KMS-11 (cell line): ENCODE data around the gene LITAF.

ENCODE experiments used
- H2AFZ ChIP-seq: fragments of 200-600 bp; sonication (generic); 2 replicates; pipeline ENCODE4 v1.6.1; 2016; ENCODE audit warnings: antibody characterized with exemption, mixed run types, low read depth
- H3K27ac ChIP-seq: fragments of 200-600 bp; sonication (generic); 2 replicates; pipeline ENCODE4 v1.6.1; 2016; ENCODE audit warnings: mild to moderate bottlenecking, mixed run types
- H3K27me3 ChIP-seq: fragments of 200-600 bp; sonication (generic); 2 replicates; pipeline ENCODE4 v1.6.1; 2017; ENCODE audit warnings: mild to moderate bottlenecking, low read depth, mixed run types, moderate library complexity; ENCODE audit not compliant: insufficient read depth
- H3K36me3 ChIP-seq: fragments of 200-600 bp; sonication (generic); 2 replicates; pipeline ENCODE4 v1.6.1; 2017; ENCODE audit warnings: mild to moderate bottlenecking, mixed run types; ENCODE audit not compliant: insufficient read depth
- H3K4me1 ChIP-seq: fragments of 200-600 bp; sonication (generic); 2 replicates; pipeline ENCODE4 v1.6.1; 2016; ENCODE audit warnings: mild to moderate bottlenecking, low read depth, mixed run types; ENCODE audit not compliant: poor library complexity, severe bottlenecking
- H3K4me2 ChIP-seq: fragments of 200-600 bp; sonication (generic); 2 replicates; pipeline ENCODE4 v1.7.0; 2016; ENCODE audit warnings: mild to moderate bottlenecking, mixed run types
- H3K4me3 ChIP-seq: fragments of 200-600 bp; sonication (generic); IDR thresholded peaks from 2 replicates; pipeline ENCODE4 v1.6.1; 2017; ENCODE audit warnings: low read depth, low read length, mixed read lengths; ENCODE audit not compliant: insufficient read depth
- H3K79me2 ChIP-seq: fragments of 200-600 bp; sonication (generic); 2 replicates; pipeline ENCODE4 v1.6.1; 2016; ENCODE audit warnings: low read depth, mixed run types; ENCODE audit not compliant: insufficient read depth
- H3K9ac ChIP-seq: fragments of 200-600 bp; sonication (generic); 2 replicates; pipeline ENCODE4 v1.6.1; 2016; ENCODE audit warnings: mild to moderate bottlenecking, mixed run types
- H4K20me1 ChIP-seq: fragments of 200-600 bp; sonication (generic); 2 replicates; pipeline ENCODE4 v1.6.1; 2016; ENCODE audit warnings: mild to moderate bottlenecking, mixed run types; ENCODE audit not compliant: insufficient read depth
- CTCF ChIP-seq: fragments of 200-600 bp; sonication (generic); conservative IDR thresholded peaks from 2 replicates; pipeline ENCODE4 v1.6.1; 2017; ENCODE audit warnings: low read depth, mild to moderate bottlenecking, antibody characterized with exemption, low read length, moderate library complexity, mixed read lengths

Gene LITAF

GRCh38 chr16:11570806-11571205 is 15.9 kb downstream of the LITAF start:
- no peaks in the 10 kb centered on the region for H3K27me3 ChIP-seq
- no peak overlapping the region for H3K4me3 ChIP-seq
- H3K36me3 ChIP-seq: no peaks in the 10 kb centered on the region
- no peaks in the 10 kb centered on the region for H4K20me1 ChIP-seq
- no peak overlapping the region for H2AFZ ChIP-seq
- peaks cover 43% of the 10 kb centered on the region for H3K4me1 ChIP-seq
- TF ChIP-seq CTCF: no peak
- H3K4me2 ChIP-seq: no peak overlapping the region
- H3K9ac ChIP-seq: no peak overlapping the region
- H3K79me2 ChIP-seq: peaks cover 26% of the 10 kb centered on the region; the same call in 1 of the 2 replicates
- no peak overlapping the region for H3K27ac ChIP-seq

- no peaks in the 10 kb centered on the region for H4K20me1 ChIP-seq
- no peak overlapping the region for H3K27ac ChIP-seq
- no peak overlapping the region for H3K9ac ChIP-seq
- no peak overlapping the region for H3K4me3 ChIP-seq
- H3K27me3 ChIP-seq: no peaks in the 10 kb centered on the region
- H3K4me2 ChIP-seq: no peak overlapping the region
- no peaks in the 10 kb centered on the region for H3K36me3 ChIP-seq
- peaks cover 39% of the 10 kb centered on the region for H3K4me1 ChIP-seq
- TF ChIP-seq CTCF: no peak
- no peak overlapping the region for H2AFZ ChIP-seq
- H3K79me2 ChIP-seq: peaks cover 26% of the 10 kb centered on the region; the same call in 1 of the 2 replicates
Measured at GRCh38 chr16:11570258-11570657, 16.5 kb downstream of the LITAF start.

- no peak for TF ChIP-seq CTCF
- no peak overlapping the region for H3K9ac ChIP-seq
- peaks cover 7% of the 10 kb centered on the region for H3K4me1 ChIP-seq
- no peak overlapping the region for H2AFZ ChIP-seq
- H4K20me1 ChIP-seq: no peaks in the 10 kb centered on the region
- H3K36me3 ChIP-seq: no peaks in the 10 kb centered on the region
- peaks cover 9% of the 10 kb centered on the region; the same call in 1 of the 2 replicates for H3K79me2 ChIP-seq
- H3K4me2 ChIP-seq: no peak overlapping the region
- H3K4me3 ChIP-seq: no peak overlapping the region
- H3K27ac ChIP-seq: no peak overlapping the region
- no peaks in the 10 kb centered on the region for H3K27me3 ChIP-seq
Measured at GRCh38 chr16:11566398-11566797, 20.3 kb downstream of the LITAF start.

- H3K4me2 ChIP-seq: no peak overlapping the region
- no peak for TF ChIP-seq CTCF
- no peak overlapping the region for H3K9ac ChIP-seq
- H2AFZ ChIP-seq: no peak overlapping the region
- H3K4me1 ChIP-seq: no peaks in the 10 kb centered on the region
- H3K27me3 ChIP-seq: no peaks in the 10 kb centered on the region
- H3K27ac ChIP-seq: no peak overlapping the region
- H3K79me2 ChIP-seq: peaks cover 9% of the 10 kb centered on the region; the same call in 1 of the 2 replicates
- H3K36me3 ChIP-seq: no peaks in the 10 kb centered on the region
- H4K20me1 ChIP-seq: no peaks in the 10 kb centered on the region
- no peak overlapping the region for H3K4me3 ChIP-seq
Measured at GRCh38 chr16:11565665-11566064, 21.1 kb downstream of the LITAF start.
